Astrocyte of the cerebellum (primary cell): Measurements from ENCODE around the gene NALCN.

ENCODE experiments used
- DNase-seq: peaks from one replicate; pipeline ENCODE4 v3.0.0-alpha.2; 2011; ENCODE audit warnings: low read depth
- H3K4me3 ChIP-seq: 2 replicates; pipeline ENCODE4 v1.5.1; 2011; ENCODE audit warnings: mild to moderate bottlenecking, low read depth, low read length, moderate library complexity
- CTCF ChIP-seq: IDR thresholded peaks from 2 replicates; pipeline ENCODE4 v1.5.1; 2012; ENCODE audit warnings: low read length, low read depth, moderate library complexity, mild to moderate bottlenecking; ENCODE audit errors: missing control alignments
- in situ Hi-C: cut with HindIII; loops from 2 replicates; pipeline ENCODE4 v1.10.0; 2017; ENCODE audit warnings: low sequenced_read_pairs

NALCN gene

DNA sequence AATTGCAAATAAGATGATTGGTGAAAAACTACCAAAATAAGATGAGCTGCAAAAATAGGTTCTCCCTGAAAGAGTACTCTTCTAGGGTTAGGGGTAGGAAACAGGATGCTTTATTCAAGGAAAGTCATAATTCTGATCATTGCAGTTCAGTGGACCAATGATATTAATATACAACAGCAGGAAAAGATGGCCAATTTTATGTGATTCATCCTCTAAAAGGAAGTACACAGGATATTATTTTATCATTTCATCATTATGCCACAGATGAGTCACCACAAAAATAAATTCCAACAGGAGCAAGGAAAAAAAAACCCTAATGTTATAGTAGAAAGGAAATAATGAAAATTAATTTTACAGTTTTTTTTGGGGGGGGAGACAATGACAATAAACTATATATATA is 205.0 kb downstream of the NALCN start:
- no peak for DNase-seq
- H3K4me3 ChIP-seq, result no peak overlapping the region
- TF ChIP-seq CTCF, result no peak
- in situ Hi-C loops, result no loop called here

DNA sequence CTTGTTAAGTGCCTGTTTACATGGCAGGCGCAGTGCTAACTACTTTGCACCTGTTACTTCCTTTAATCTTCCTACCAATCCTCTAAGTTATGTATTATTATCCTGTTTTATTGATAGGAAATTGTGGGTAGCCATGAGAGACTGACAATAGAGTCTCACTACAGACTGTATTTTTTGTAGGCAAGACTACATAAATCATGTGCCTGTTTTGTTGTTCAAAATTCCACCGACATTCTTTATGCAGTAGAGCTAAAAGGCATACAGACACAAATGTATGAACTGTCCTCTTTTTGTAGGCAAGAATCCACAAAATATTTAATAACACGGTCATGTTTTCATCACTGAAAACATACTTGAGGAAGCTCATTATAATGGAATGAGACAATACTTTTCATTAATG is 205.5 kb downstream of the NALCN start:
- in situ Hi-C loops, result no loop called here
- DNase-seq, result no peak
- TF ChIP-seq CTCF, result no peak
- no peak overlapping the region for H3K4me3 ChIP-seq

GRCh38 chr13:101209206-101209893 is 207.0 kb downstream of the NALCN start:
- TF ChIP-seq CTCF, result no peak
- in situ Hi-C loops, result no loop called here
- H3K4me3 ChIP-seq, result no peak overlapping the region
- no peak for DNase-seq

GRCh38 chr13:101205408-101205807 is 210.9 kb downstream of the NALCN start:
- in situ Hi-C loops, result no loop called here
- no peak for DNase-seq
- no peak for TF ChIP-seq CTCF
- H3K4me3 ChIP-seq, result no peak overlapping the region

GRCh38 chr13:101204270-101205020 is 211.9 kb downstream of the NALCN start:
- TF ChIP-seq CTCF, result no peak
- H3K4me3 ChIP-seq, result no peak overlapping the region
- peak; percentile 20 for DNase-seq
- in situ Hi-C loops, result no loop called here

DNA sequence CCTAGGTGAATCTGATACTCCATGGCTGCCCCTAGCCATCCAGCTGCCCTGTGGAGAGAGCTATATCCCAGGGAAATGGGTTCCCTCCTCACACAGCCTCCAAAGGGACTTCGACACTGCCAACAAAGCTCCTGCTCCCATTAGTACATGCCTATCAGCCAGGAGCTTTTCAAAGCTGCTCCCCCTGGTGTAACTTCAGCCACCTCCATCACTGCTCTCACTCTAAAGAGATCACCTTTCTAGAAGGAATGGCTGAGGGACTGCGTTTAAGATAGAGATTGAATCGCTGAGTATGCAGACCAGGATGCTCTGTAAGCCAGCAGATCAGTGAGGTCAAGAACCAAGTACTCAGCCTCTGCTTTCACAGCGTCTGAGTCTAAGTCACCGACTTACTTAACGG is 213.7 kb downstream of the NALCN start:
- DNase-seq, result no peak
- in situ Hi-C loops, result no loop called here
- TF ChIP-seq CTCF, result no peak
- no peak overlapping the region for H3K4me3 ChIP-seq
